B cell (primary cell): ENCODE results near the gene STPG1. TPM values are rescaled to one million over a fixed set of nuclear protein-coding genes. Genes with fewer than 3 reads are reported as not detected.

Source experiments
- ATAC-seq: fragments of 200-7000 bp; cut with Tn5 transposase; one replicate; pipeline ENCODE4 v1.10.0; 2021; ENCODE audit warnings: low read depth, mild to moderate bottlenecking, moderate number of reproducible peaks, moderate library complexity
- CTCF ChIA-PET: fragments of 350-600 bp; sonication (Branson Sonifier 250); formaldehyde crosslinking; loops from one replicate; lab custom pipeline; 2021; ENCODE audit warnings: antibody characterized with exemption, inconsistent platforms; lab: Charles Lee
- POLR2A ChIA-PET: fragments of 350-600 bp; sonication (Branson Sonifier 250); formaldehyde crosslinking; loops from one replicate; lab custom pipeline; 2021; ENCODE audit warnings: antibody characterized with exemption; lab: Charles Lee
- DNase-seq: peaks from one replicate; pipeline ENCODE4 v3.0.0; 2013
- H2AFZ ChIP-seq: 2 replicates; pipeline ENCODE4 v1.6.1; 2012; ENCODE audit warnings: mild to moderate bottlenecking, low read depth, low read length; ENCODE audit not compliant: insufficient read depth, poor library complexity, severe bottlenecking
- H3K27ac ChIP-seq, 2 donors: 1 replicate in 1 of 2; 2 replicates in 1 of 2; pipeline ENCODE4 v1.5.1; 2012 to 2013; ENCODE audit warnings: low read length in 2 of 2, mild to moderate bottlenecking in 2 of 2, moderate library complexity in 1 of 2
- H3K27me3 ChIP-seq, 4 experiments: fragments of 200-600 bp in 1 of 4; sonication (generic) in 1 of 4; replicated peaks in 1 of 4; 1 replicate in 2 of 4; 2 replicates in 2 of 4; pipeline versions ENCODE4 v1.6.1 to v1.7.0; 2013 to 2016; ENCODE audit warnings: low read length in 3 of 4, mild to moderate bottlenecking in 2 of 4, mixed read lengths in 1 of 4, moderate library complexity in 1 of 4; ENCODE audit not compliant: insufficient read depth in 4 of 4, control insufficient read depth in 3 of 4; ENCODE audit errors: control extremely low read depth in 1 of 4
- H3K36me3 ChIP-seq, 2 experiments: replicated peaks in 1 of 2; 1 replicate in 1 of 2; 2 replicates in 1 of 2; pipeline versions ENCODE4 v1.6.1 to v1.7.1; 2013; ENCODE audit warnings: low read length in 1 of 2; ENCODE audit not compliant: insufficient read depth in 2 of 2, control insufficient read depth in 1 of 2; ENCODE audit errors: control extremely low read depth in 1 of 2, extremely low read depth in 1 of 2
- H3K4me1 ChIP-seq, 2 donors: fragments of 200-600 bp in 1 of 2; sonication (generic) in 1 of 2; 1 replicate in 1 of 2; 2 replicates in 1 of 2; pipeline versions ENCODE4 v1.5.1 to v1.6.1; 2013 to 2017; ENCODE audit warnings: low read length in 2 of 2; ENCODE audit not compliant: control insufficient read depth in 2 of 2, insufficient read depth in 2 of 2
- H3K4me2 ChIP-seq: replicated peaks from 2 replicates; pipeline ENCODE3; 2012; ENCODE audit warnings: mild to moderate bottlenecking, low read depth, low read length; ENCODE audit not compliant: poor library complexity, severe bottlenecking
- H3K4me3 ChIP-seq, 5 experiments: fragments of 200-600 bp in 1 of 5; sonication (generic) in 1 of 5; 1 replicate in 3 of 5; 2 replicates in 2 of 5; pipeline versions ENCODE4 v1.5.1 to v1.7.0; 2011 to 2016; ENCODE audit warnings: low read length in 4 of 5, mild to moderate bottlenecking in 4 of 5, low read depth in 2 of 5, control low read depth in 1 of 5, moderate library complexity in 1 of 5; ENCODE audit not compliant: insufficient read depth in 1 of 5; ENCODE audit errors: control extremely low read depth in 1 of 5, extremely low read depth in 1 of 5
- H3K79me2 ChIP-seq: fragments of 200-600 bp; sonication (generic); one replicate; pipeline ENCODE4 v1.6.0; 2016; ENCODE audit warnings: low read length; ENCODE audit not compliant: control insufficient read depth, insufficient read depth
- H3K9ac ChIP-seq: fragments of 200-600 bp; sonication (generic); 2 replicates; pipeline ENCODE4 v1.6.1; 2017; ENCODE audit warnings: mild to moderate bottlenecking, low read length, moderate library complexity
- H3K9me3 ChIP-seq, 3 donors: one replicate each; pipeline versions ENCODE4 v1.6.1 to v1.7.1; 2013; ENCODE audit warnings: low read length in 2 of 3; ENCODE audit not compliant: control insufficient read depth in 2 of 3, insufficient read depth in 1 of 3; ENCODE audit errors: control extremely low read depth in 1 of 3
- H4K20me1 ChIP-seq: 2 replicates; pipeline ENCODE4 v1.6.0; 2012; ENCODE audit warnings: mild to moderate bottlenecking, low read length; ENCODE audit not compliant: insufficient read depth, control insufficient read depth, poor library complexity, severe bottlenecking
- H3K27ac Mint-ChIP-seq: one replicate; pipeline ENCODE4 v1.8.0; 2021; ENCODE audit warnings: mixed read lengths
- H3K27me3 Mint-ChIP-seq: one replicate; pipeline ENCODE4 v1.8.0; 2021; ENCODE audit warnings: mixed read lengths
- H3K4me1 Mint-ChIP-seq: one replicate; pipeline ENCODE4 v1.8.0; 2021; ENCODE audit warnings: mixed read lengths
- H3K4me3 Mint-ChIP-seq: one replicate; pipeline ENCODE4 v1.8.0; 2021; ENCODE audit warnings: mixed read lengths
- H3K9me3 Mint-ChIP-seq: one replicate; pipeline ENCODE4 v1.8.0; 2022; ENCODE audit warnings: mixed read lengths; ENCODE audit not compliant: insufficient read depth
- CTCF ChIP-seq: fragments of 200-600 bp; IDR thresholded peaks from one replicate; pipeline ENCODE4 v1.8.0; 2022; ENCODE audit warnings: antibody characterized with exemption, mild to moderate bottlenecking
- EZH2 ChIP-seq: IDR thresholded peaks from 2 replicates; pipeline ENCODE4 v1.6.1; 2012; ENCODE audit warnings: borderline replicate concordance, low read depth, mild to moderate bottlenecking, moderate library complexity, low read length; ENCODE audit not compliant: insufficient read depth, poor library complexity, severe bottlenecking
- WGBS: methylation state at CpG from one replicate; pipeline ENCODE4 v1.1.5; 2013; ENCODE audit warnings: missing lambda C conversion rate; ENCODE audit not compliant: insufficient coverage; 5-methylcytosine and 5-hydroxymethylcytosine counted together
- intact Hi-C: fragments of 100-400 bp; cut with micrococcal nuclease; formaldehyde crosslinking; loops from one replicate; pipeline ENCODE4 v1.10.0; 2022
- polyA plus RNA-seq: library from polyadenylated mRNA; depleted of rRNA; stranded (reverse); fragments of >200 nt; gene quantifications from 2 replicates; pipeline ENCODE4 v1.2.3, GENCODE V29; 2012
- total RNA-seq, 2 donors: library from RNA; stranded (reverse); fragments of 120-200 nt in 1 of 2; gene quantifications; 1 replicate in 1 of 2; 2 replicates in 1 of 2; pipeline versions ENCODE4 v1.2.3 to v1.2.4, GENCODE V29; 2013 to 2022

The STPG1 gene
- total and polyA plus RNA-seq, 2 donors (not counting 1 experiment from before 2014, with no cell fraction given): 4.6 to 6.1 TPM

DNA sequence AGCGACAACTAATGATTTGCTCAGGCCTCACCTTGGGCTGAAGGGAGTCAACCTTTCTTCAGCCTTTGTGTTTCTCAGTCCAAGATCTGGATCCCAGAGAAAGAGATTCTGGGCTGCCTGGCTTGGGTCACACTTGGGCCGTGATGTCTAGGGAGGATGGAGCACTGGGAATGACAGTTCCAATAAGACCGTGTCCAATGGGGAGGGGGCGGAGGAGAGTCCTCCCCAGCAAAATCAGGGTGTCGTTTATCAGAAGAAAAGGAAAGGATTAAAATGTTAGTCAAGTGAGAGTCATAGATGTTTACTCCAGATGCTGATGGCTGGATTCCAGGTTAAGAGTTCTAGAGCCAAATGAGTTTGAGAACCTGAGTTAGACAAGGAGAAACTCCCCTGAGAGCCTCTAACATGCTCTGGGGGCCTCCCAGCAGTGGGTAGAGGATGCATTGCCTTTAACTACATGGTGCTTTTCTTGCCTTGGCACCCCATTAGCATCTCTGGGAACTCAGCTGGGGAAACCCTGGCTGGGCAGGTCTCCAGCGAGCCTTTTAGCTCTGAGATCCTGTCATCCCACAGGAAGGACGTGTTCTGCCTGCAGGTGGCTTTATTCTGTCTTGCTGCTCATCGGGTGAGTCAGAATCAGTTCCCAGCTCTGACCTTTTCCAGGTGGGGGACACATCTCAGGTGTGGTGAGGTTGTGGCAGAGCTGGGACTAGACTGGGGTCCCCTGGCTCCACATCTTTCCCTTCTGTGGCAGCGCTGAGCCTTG lies 24.2 kb upstream of the STPG1 start:
- Mint-ChIP-seq H3K9me3 (no peaks in the 10 kb centered on the region), H3K4me1 (no peaks in the 10 kb centered on the region), H3K27me3 (no peaks in the 10 kb centered on the region), H3K4me3 (no peak overlapping the region), H3K27ac (no peak overlapping the region)
- TF ChIP-seq EZH2: no peak
- TF ChIP-seq CTCF: no peak
- peaks cover 22% of the 10 kb centered on the region for H4K20me1 ChIP-seq
- CTCF ChIA-PET: interaction anchor here (0.8 kb wide), 1 partner anchor 103 kb away, joined by 3 read pairs; no protein-coding TSS in a partner anchor
- H3K27me3 ChIP-seq: no peaks in the 10 kb centered on the region
- H2AFZ ChIP-seq: no peak overlapping the region
- no peak overlapping the region for H3K27ac ChIP-seq
- intact Hi-C loops: no loop called here
- ATAC-seq (no peak), DNase-seq (no peak)
- 97% methylated on average over 6 of the region's 9 CpGs for WGBS
- no peak overlapping the region for H3K4me2 ChIP-seq
- H3K36me3 ChIP-seq: peaks cover 1 to 32% of the 10 kb centered on the region in 2 experiments
- H3K79me2 ChIP-seq: peaks cover 16% of the 10 kb centered on the region
- no peak overlapping the region for H3K9ac ChIP-seq
- H3K9me3 ChIP-seq: no peaks in the 10 kb centered on the region
- POLR2A ChIA-PET: no interaction called here
- no peak overlapping the region for H3K4me3 ChIP-seq
- no peaks in the 10 kb centered on the region for H3K4me1 ChIP-seq

- no peaks in the 10 kb centered on the region for H3K4me1 Mint-ChIP-seq
- no peaks in the 10 kb centered on the region for H3K27me3 Mint-ChIP-seq
- Histone ChIP-seq H3K9ac (no peak overlapping the region), H3K4me2 (no peak overlapping the region), H3K36me3 (peaks cover 0 to 25% of the 10 kb centered on the region in 2 experiments), H3K27me3 (no peaks in the 10 kb centered on the region), H3K9me3 (no peaks in the 10 kb centered on the region), H3K79me2 (peaks cover 16% of the 10 kb centered on the region), H3K27ac (no peak overlapping the region), H3K4me1 (no peaks in the 10 kb centered on the region), H4K20me1 (peaks cover 27% of the 10 kb centered on the region), H2AFZ (no peak overlapping the region), H3K4me3 (no peak overlapping the region)
- ATAC-seq (no peak), DNase-seq (no peak)
- TF ChIP-seq CTCF: no peak
- no peak for TF ChIP-seq EZH2
- H3K27ac Mint-ChIP-seq: no peak overlapping the region
- ChIA-PET CTCF (interaction anchor here (0.7 to 1.1 kb wide), 2 partner anchors 151 to 176 kb away, joined by 3 to 5 read pairs; no protein-coding TSS in a partner anchor), POLR2A (no interaction called here)
- WGBS: 98% methylated on average over 5 of the region's 8 CpGs
- H3K9me3 Mint-ChIP-seq: no peaks in the 10 kb centered on the region
- no peak overlapping the region for H3K4me3 Mint-ChIP-seq
- intact Hi-C loops: no loop called here
Measured at GRCh38 chr1:24435782-24436365, 22.3 kb upstream of the STPG1 start.
